SK-N-SH (cell line): Measurements from ENCODE around the gene GABRD. TPM values are rescaled to one million over a fixed set of nuclear protein-coding genes. Genes with fewer than 3 reads are reported as not detected.

Experiments
- CTCF ChIA-PET: fragments of 300-600, 350-600 bp; formaldehyde crosslinking; extraction: SDS; loops from one replicate; lab custom pipeline; 2021; lab: Yijun Ruan, JAX
- POLR2A ChIA-PET: fragments of 350-600 bp; sonication (Branson Sonifier 250); formaldehyde crosslinking; extraction: SDS; loops from one replicate; lab custom pipeline; 2020; ENCODE audit warnings: antibody characterized with exemption, inconsistent platforms; lab: Yijun Ruan, JAX
- DNase-seq: peaks from one replicate; pipeline ENCODE4 v3.0.0; 2012
- H2AFZ ChIP-seq: fragments of 200-600 bp; sonication (generic); 2 replicates; pipeline ENCODE4 v1.8.1; 2016; ENCODE audit warnings: antibody characterized with exemption, mild to moderate bottlenecking, low read depth
- H3F3A ChIP-seq: fragments of 200-600 bp; sonication (generic); replicated peaks from 2 replicates; pipeline ENCODE3; 2016; ENCODE audit warnings: antibody characterized with exemption, mild to moderate bottlenecking; ENCODE audit not compliant: insufficient read depth
- H3K27ac ChIP-seq, 2 experiments: fragments of 200-500 bp in 1 of 2; fragments of 200-600 bp in 1 of 2; sonication (Bioruptor generic) in 1 of 2; sonication (generic), shearing (Covaris generic) in 1 of 2; 2 replicates each; pipeline versions ENCODE4 v1.5.1 to v1.6.1; 2014 to 2016; ENCODE audit warnings: low read depth in 2 of 2, inconsistent platforms in 1 of 2, low read length in 1 of 2, mild to moderate bottlenecking in 1 of 2, mixed read lengths in 1 of 2
- H3K27me3 ChIP-seq: fragments of 200-600 bp; sonication (generic), shearing (Covaris generic); 2 replicates; pipeline ENCODE4 v1.6.1; 2016; ENCODE audit warnings: mixed run types; ENCODE audit not compliant: insufficient read depth
- H3K36me3 ChIP-seq, 2 experiments: fragments of 200-500 bp in 1 of 2; fragments of 200-600 bp in 1 of 2; sonication (Bioruptor generic) in 1 of 2; sonication (generic) in 1 of 2; replicated peaks in 1 of 2; 2 replicates each; pipeline versions ENCODE3 to v1.5.1; 2014 to 2016; ENCODE audit warnings: low read length in 1 of 2, mild to moderate bottlenecking in 1 of 2; ENCODE audit not compliant: insufficient read depth in 2 of 2, control insufficient read depth in 1 of 2
- H3K4me1 ChIP-seq, 2 experiments: fragments of 200-500 bp in 1 of 2; fragments of 200-600 bp in 1 of 2; sonication (Bioruptor generic) in 1 of 2; sonication (generic), shearing (Covaris generic) in 1 of 2; 2 replicates each; pipeline versions ENCODE4 v1.5.1 to v1.6.1; 2014 to 2016; ENCODE audit warnings: low read depth in 1 of 2, low read length in 1 of 2, mixed run types in 1 of 2; ENCODE audit not compliant: insufficient read depth in 2 of 2, control insufficient read depth in 1 of 2
- H3K4me2 ChIP-seq: fragments of 200-600 bp; sonication (generic), shearing (Covaris generic); 2 replicates; pipeline ENCODE4 v1.6.1; 2017; ENCODE audit warnings: mixed run types
- H3K4me3 ChIP-seq, 2 experiments: fragments of 200-500 bp in 1 of 2; fragments of 200-600 bp in 1 of 2; sonication (Bioruptor generic) in 1 of 2; sonication (generic), shearing (Covaris generic) in 1 of 2; 2 replicates each; pipeline versions ENCODE4 v1.5.1 to v1.8.1; 2014 to 2016; ENCODE audit warnings: low read depth in 2 of 2, inconsistent platforms in 1 of 2, low read length in 1 of 2, mild to moderate bottlenecking in 1 of 2, mixed read lengths in 1 of 2, moderate library complexity in 1 of 2
- H3K79me2 ChIP-seq: fragments of 200-600 bp; sonication (generic); 2 replicates; pipeline ENCODE4 v1.8.1; 2017; ENCODE audit warnings: mild to moderate bottlenecking; ENCODE audit not compliant: insufficient read depth
- H3K9ac ChIP-seq: fragments of 200-600 bp; sonication (generic); 2 replicates; pipeline ENCODE4 v1.6.1; 2017; ENCODE audit warnings: mixed run types
- H3K9me2 ChIP-seq: fragments of 200-600 bp; sonication (generic); 2 replicates; pipeline ENCODE4 v1.6.1; 2017; ENCODE audit warnings: mixed run types
- H3K9me3 ChIP-seq: fragments of 200-600 bp; sonication (generic); 2 replicates; pipeline ENCODE4 v1.6.1; 2017; ENCODE audit warnings: mixed run types, mild to moderate bottlenecking, moderate library complexity
- H4K20me1 ChIP-seq: fragments of 200-600 bp; sonication (generic); 2 replicates; pipeline ENCODE4 v1.6.1; 2017; ENCODE audit warnings: mild to moderate bottlenecking, mixed run types; ENCODE audit not compliant: insufficient read depth
- ELF1 ChIP-seq: IDR thresholded peaks from 2 replicates; pipeline ENCODE4 v1.4.0; 2012
- EP300 ChIP-seq, 2 experiments: IDR thresholded peaks; 2 replicates each; pipeline versions ENCODE4 v1.4.0 to v1.6.1; 2012; ENCODE audit warnings: borderline replicate concordance in 1 of 2, low read depth in 1 of 2, low read length in 1 of 2
- FOSL2 ChIP-seq: IDR thresholded peaks from 2 replicates; pipeline ENCODE4 v1.4.0; 2012; ENCODE audit warnings: low read depth, mild to moderate bottlenecking, moderate library complexity, borderline replicate concordance
- FOXJ3 ChIP-seq: sonication (generic); formaldehyde crosslinking; IDR thresholded peaks from 2 replicates; pipeline ENCODE4 v1.5.1; 2020; ENCODE audit warnings: mild to moderate bottlenecking, missing genetic modification reagents
- FOXM1 ChIP-seq: IDR thresholded peaks from 2 replicates; pipeline ENCODE4 v1.4.0; 2012; ENCODE audit warnings: low read depth, mild to moderate bottlenecking
- GABPA ChIP-seq: IDR thresholded peaks from 2 replicates; pipeline ENCODE4 v1.4.0; 2012; ENCODE audit warnings: low read depth, mild to moderate bottlenecking
- MAX ChIP-seq: IDR thresholded peaks from 2 replicates; pipeline ENCODE4 v1.4.0; 2012; ENCODE audit warnings: low read depth
- NFIC ChIP-seq: IDR thresholded peaks from 2 replicates; pipeline ENCODE4 v1.4.0; 2012; ENCODE audit warnings: borderline replicate concordance
- PBX3 ChIP-seq: IDR thresholded peaks from 2 replicates; pipeline ENCODE4; 2012
- RAD21 ChIP-seq: IDR thresholded peaks from 2 replicates; pipeline ENCODE4 v1.6.1; 2012; ENCODE audit warnings: mild to moderate bottlenecking, low read length
- RCOR1 ChIP-seq: fragments of 150-350 bp; IDR thresholded peaks from 2 replicates; pipeline ENCODE4 v1.6.1; 2017; ENCODE audit warnings: antibody characterized with exemption, low read length
- RFX5 ChIP-seq: IDR thresholded peaks from 2 replicates; pipeline ENCODE4 v1.6.1; 2012; ENCODE audit warnings: mild to moderate bottlenecking, improper control_type of control experiment, low read length
- RXRA ChIP-seq: IDR thresholded peaks from 2 replicates; pipeline ENCODE4 v1.4.0; 2012; ENCODE audit warnings: low read depth, mild to moderate bottlenecking, borderline replicate concordance
- SIN3A ChIP-seq: IDR thresholded peaks from 2 replicates; pipeline ENCODE4 v1.6.1; 2012; ENCODE audit warnings: low read depth, mild to moderate bottlenecking, low read length, moderate library complexity, borderline replicate concordance
- SMC3 ChIP-seq: IDR thresholded peaks from 2 replicates; pipeline ENCODE4 v1.6.1; 2012; ENCODE audit warnings: low read depth, low read length, improper control_type of control experiment
- TAF1 ChIP-seq: IDR thresholded peaks from 2 replicates; pipeline ENCODE4 v1.6.1; 2012; ENCODE audit warnings: low read depth, mild to moderate bottlenecking, low read length, moderate library complexity, borderline replicate concordance
- TCF12 ChIP-seq: IDR thresholded peaks from 2 replicates; pipeline ENCODE4 v1.4.0; 2012
- TEAD4 ChIP-seq: IDR thresholded peaks from 2 replicates; pipeline ENCODE4 v1.4.0; 2012; ENCODE audit warnings: mild to moderate bottlenecking, borderline replicate concordance; ENCODE audit not compliant: insufficient read depth
- USF2 ChIP-seq: fragments of 150-350 bp; IDR thresholded peaks from 2 replicates; pipeline ENCODE4 v1.6.1; 2017; ENCODE audit warnings: antibody characterized with exemption, low read length, low read depth, borderline replicate concordance
- YY1 ChIP-seq: IDR thresholded peaks from 2 replicates; pipeline ENCODE4 v1.4.0; 2012; ENCODE audit warnings: low read depth, mild to moderate bottlenecking
- ZBTB33 ChIP-seq: IDR thresholded peaks from 2 replicates; pipeline ENCODE4 v1.4.0; 2012; ENCODE audit warnings: low read depth, borderline replicate concordance
- WGBS: methylation state at CpG from one replicate; pipeline ENCODE4 v1.1.6; 2017; ENCODE audit warnings: low lambda C conversion rate; 5-methylcytosine and 5-hydroxymethylcytosine counted together
- polyA plus RNA-seq, 3 experiments: library from polyadenylated mRNA; depleted of rRNA; stranded (reverse); fragments of >200 nt; gene quantifications; 2 replicates each; pipeline ENCODE4 v1.2.3, GENCODE V29; 2012
- TF ChIP-seq, protein P1 (sequence below): fragments of 150-350 bp; IDR thresholded peaks from 2 replicates; pipeline ENCODE4 v1.6.1; 2016; ENCODE audit warnings: mild to moderate bottlenecking, low read depth, low read length

GABRD gene
- polyA plus RNA-seq, 1 of the 3 experiments (the other 2 are of a cell fraction): 0.07 TPM

GRCh38 chr1:2068951-2069350, 49.8 kb downstream of the GABRD start:
- Histone ChIP-seq H3K27ac (no peak overlapping the region), H4K20me1 (no peaks in the 10 kb centered on the region), H3F3A (no peaks in the 10 kb centered on the region), H3K4me3 (no peak overlapping the region), H3K4me1 (peaks cover 0 to 6% of the 10 kb centered on the region in 2 experiments; a peak in 1 of 4 replicates), H3K79me2 (no peaks in the 10 kb centered on the region; the same call in 1 of the 2 replicates), H3K9me2 (no peaks in the 10 kb centered on the region), H3K4me2 (no peak overlapping the region), H3K9ac (no peak overlapping the region), H3K36me3 (peaks cover 0 to 4% of the 10 kb centered on the region in 2 experiments), H3K9me3 (no peaks in the 10 kb centered on the region), H2AFZ (no peak overlapping the region), H3K27me3 (no peaks in the 10 kb centered on the region)
- TF ChIP-seq USF2 (no peak), RAD21 (no peak), FOSL2 (no peak), RXRA (no peak), PBX3 (no peak), FOXM1 (no peak), MAX (no peak), NFIC (no peak), ELF1 (no peak), FOXJ3 (CRISPR knock-in tag) (no peak), RFX5 (no peak), TEAD4 (no peak), GABPA (no peak), TCF12 (no peak), EP300 (IDR thresholded peaks at IDR 0.05; ENCODE audit: borderline replicate concordance in 1 of 2, low read depth in 1 of 2, low read length in 1 of 2) (no peak)
- TF ChIP-seq, protein P1, sequence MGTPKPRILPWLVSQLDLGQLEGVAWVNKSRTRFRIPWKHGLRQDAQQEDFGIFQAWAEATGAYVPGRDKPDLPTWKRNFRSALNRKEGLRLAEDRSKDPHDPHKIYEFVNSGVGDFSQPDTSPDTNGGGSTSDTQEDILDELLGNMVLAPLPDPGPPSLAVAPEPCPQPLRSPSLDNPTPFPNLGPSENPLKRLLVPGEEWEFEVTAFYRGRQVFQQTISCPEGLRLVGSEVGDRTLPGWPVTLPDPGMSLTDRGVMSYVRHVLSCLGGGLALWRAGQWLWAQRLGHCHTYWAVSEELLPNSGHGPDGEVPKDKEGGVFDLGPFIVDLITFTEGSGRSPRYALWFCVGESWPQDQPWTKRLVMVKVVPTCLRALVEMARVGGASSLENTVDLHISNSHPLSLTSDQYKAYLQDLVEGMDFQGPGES: no peak
- POLR2A ChIA-PET: no interaction called here
- DNase-seq: no peak
- CTCF ChIA-PET: no interaction called here
- WGBS: 90% methylated on average over 17 of the region's 19 CpGs

- Histone ChIP-seq H3K36me3 (peaks cover 0 to 2% of the 10 kb centered on the region in 2 experiments), H3K9ac (no peak overlapping the region), H3K4me2 (no peak overlapping the region), H4K20me1 (no peaks in the 10 kb centered on the region), H2AFZ (no peak overlapping the region), H3K9me2 (no peaks in the 10 kb centered on the region), H3K9me3 (no peaks in the 10 kb centered on the region), H3F3A (no peaks in the 10 kb centered on the region), H3K27ac (no peak overlapping the region), H3K27me3 (no peaks in the 10 kb centered on the region), H3K4me1 (peaks cover 0 to 17% of the 10 kb centered on the region in 2 experiments; a peak in 1 of 4 replicates), H3K4me3 (no peak overlapping the region), H3K79me2 (0 out of 2 replicates have a peak, but pooled peaks cover 3% of the 10 kb centered on the region)
- no peak for DNase-seq
- WGBS: 85% methylated on average over 6 of the region's 11 CpGs
- ChIA-PET POLR2A (no interaction called here), CTCF (interaction anchor here (2.8 kb wide), 1 partner anchor 25 kb away, joined by 12 read pairs; no protein-coding TSS in a partner anchor)
- TF ChIP-seq SIN3A (no peak), RFX5 (no peak), FOXJ3 (CRISPR knock-in tag) (no peak), ZBTB33 (no peak), MAX (no peak), SMC3 (no peak), EP300 (IDR thresholded peaks at IDR 0.05; ENCODE audit: borderline replicate concordance in 1 of 2, low read depth in 1 of 2, low read length in 1 of 2) (no peak), YY1 (no peak), RXRA (no peak), TEAD4 (no peak), USF2 (no peak), TAF1 (no peak), RCOR1 (no peak)
Measured at GRCh38 chr1:2070016-2070415, 50.9 kb downstream of the GABRD start.
